HCT116 (cell line): ENCODE results near the gene MPV17. TPM values are rescaled to one million over a fixed set of nuclear protein-coding genes. Genes with fewer than 3 reads are reported as not detected.
"Not testable (repeated sequence)": the region's sequence is repeated elsewhere in the genome, so short reads cannot be mapped to it uniquely, and the experiment has no call there.

Experiments
- ATAC-seq: fragments of 200-7000 bp; cut with Tn5 transposase; 2 replicates; pipeline ENCODE4 v1.9.1; 2020; ENCODE audit warnings: mild to moderate bottlenecking, moderate library complexity
- BruUV-seq: library from RNA; stranded (reverse); fragments of 400-500 nt; replicated peaks from 2 replicates; lab custom pipeline; 2021; lab: Mats Ljungman, UMichigan
- CTCF ChIA-PET: fragments of 300-600 bp; sonication (Branson Sonifier 250); formaldehyde crosslinking; loops from one replicate; lab custom pipeline; 2021; ENCODE audit warnings: antibody characterized with exemption; lab: Charles Lee
- POLR2A ChIA-PET: fragments of 300-600, 350-600 bp; sonication (Branson Sonifier 250); formaldehyde crosslinking; loops from one replicate; lab custom pipeline; 2021; ENCODE audit warnings: antibody characterized with exemption; lab: Charles Lee
- RAD21 ChIA-PET, 2 experiments: fragments of 300-600 bp; sonication (Branson Sonifier 250); formaldehyde crosslinking; loops; one replicate each; lab custom pipeline; 2023; ENCODE audit warnings: low total read pairs in 2 of 2; ENCODE audit not compliant: uncharacterized antibody in 2 of 2, unreplicated experiment in 2 of 2, low non-redundant PET in 1 of 2; lab: Charles Lee
- DNase-seq: peaks from one replicate; pipeline ENCODE4 v3.0.0-alpha.2; 2010; ENCODE audit warnings: low read depth, low spot score
- H2AFZ ChIP-seq: fragments of 200-600 bp; shearing (Covaris generic), sonication (generic); 2 replicates; pipeline ENCODE4 v1.6.1; 2017; ENCODE audit warnings: low read depth, mixed run types, mixed read lengths, antibody characterized with exemption, low read length; ENCODE audit not compliant: poor library complexity, severe bottlenecking
- H3K27ac ChIP-seq: 2 replicates; pipeline ENCODE4 v1.5.1; 2012; ENCODE audit warnings: low read depth, low read length
- H3K27me3 ChIP-seq: fragments of 200-600 bp; sonication (generic); 2 replicates; pipeline ENCODE4 v1.6.1; 2016; ENCODE audit warnings: mixed run types, low read length, mixed read lengths; ENCODE audit not compliant: insufficient read depth
- H3K36me3 ChIP-seq, 2 experiments: fragments of 200-500 bp in 1 of 2; fragments of 200-600 bp in 1 of 2; sonication (Bioruptor generic) in 1 of 2; sonication (generic) in 1 of 2; 2 replicates each; pipeline versions ENCODE4 v1.5.1 to v1.6.1; 2014 to 2016; ENCODE audit warnings: low read length in 2 of 2, inconsistent platforms in 1 of 2, mixed read lengths in 1 of 2, mixed run types in 1 of 2; ENCODE audit not compliant: insufficient read depth in 2 of 2, control insufficient read depth in 1 of 2
- H3K4me1 ChIP-seq, 2 experiments: fragments of 200-600 bp in 1 of 2; sonication (generic) in 1 of 2; 2 replicates each; pipeline versions ENCODE4 v1.5.1 to v1.6.1; 2012 to 2017; ENCODE audit warnings: low read length in 2 of 2, inconsistent platforms in 1 of 2, mild to moderate bottlenecking in 1 of 2, mixed read lengths in 1 of 2, mixed run types in 1 of 2, moderate library complexity in 1 of 2; ENCODE audit not compliant: insufficient read depth in 2 of 2, control insufficient read depth in 1 of 2
- H3K4me2 ChIP-seq: fragments of 200-600 bp; sonication (generic); 2 replicates; pipeline ENCODE4 v1.6.1; 2017; ENCODE audit warnings: mixed run types, low read length, mixed read lengths
- H3K4me3 ChIP-seq, 2 experiments: fragments of 200-600 bp in 1 of 2; sonication (generic) in 1 of 2; replicated peaks in 1 of 2; 2 replicates each; pipeline ENCODE4 v1.5.1; 2011 to 2016; ENCODE audit warnings: low read length in 2 of 2, control low read depth in 1 of 2, low read depth in 1 of 2, mild to moderate bottlenecking in 1 of 2, mixed read lengths in 1 of 2, mixed run types in 1 of 2
- H3K79me2 ChIP-seq: fragments of 200-600 bp; sonication (generic); 2 replicates; pipeline ENCODE4 v1.6.1; 2017; ENCODE audit warnings: mild to moderate bottlenecking, mixed run types, low read length, moderate library complexity, mixed read lengths; ENCODE audit not compliant: insufficient read depth
- H3K9ac ChIP-seq: fragments of 200-600 bp; sonication (generic); 2 replicates; pipeline ENCODE4 v1.6.1; 2016; ENCODE audit warnings: low read length, mixed read lengths
- H3K9me2 ChIP-seq: fragments of 200-600 bp; sonication (generic), shearing (Covaris generic); 2 replicates; pipeline ENCODE4 v1.6.1; 2017; ENCODE audit warnings: mixed run types, mild to moderate bottlenecking, moderate library complexity; ENCODE audit not compliant: insufficient read depth
- H3K9me3 ChIP-seq, 2 experiments: fragments of 200-500 bp in 1 of 2; fragments of 200-600 bp in 1 of 2; sonication (Bioruptor generic) in 1 of 2; sonication (generic) in 1 of 2; 2 replicates each; pipeline ENCODE4 v1.6.1; 2014 to 2017; ENCODE audit warnings: low read length in 2 of 2, mixed read lengths in 2 of 2, inconsistent platforms in 1 of 2, low read depth in 1 of 2, mild to moderate bottlenecking in 1 of 2, mixed run types in 1 of 2, moderate library complexity in 1 of 2; ENCODE audit not compliant: control insufficient read depth in 1 of 2, insufficient read depth in 1 of 2
- H4K20me1 ChIP-seq: fragments of 200-600 bp; sonication (generic), shearing (Covaris generic); 2 replicates; pipeline ENCODE4 v1.6.1; 2017; ENCODE audit warnings: mixed run types, mild to moderate bottlenecking, moderate library complexity; ENCODE audit not compliant: insufficient read depth
- ATF3 ChIP-seq: IDR thresholded peaks from 2 replicates; pipeline ENCODE4 v1.6.1; 2012
- MAX ChIP-seq: IDR thresholded peaks from 2 replicates; pipeline ENCODE4 v1.6.1; 2012
- POLR2AphosphoS5 ChIP-seq: IDR thresholded peaks from 2 replicates; pipeline ENCODE4 v1.6.1; 2011; ENCODE audit warnings: mild to moderate bottlenecking, low read depth, low read length, moderate library complexity
- ZNF274 ChIP-seq: fragments of 200-500 bp; sonication (Bioruptor generic); IDR thresholded peaks from 2 replicates; pipeline ENCODE4 v1.6.1; 2014; ENCODE audit warnings: mild to moderate bottlenecking, low read depth, low read length, inconsistent platforms
- intact Hi-C: fragments of 100-400 bp; cut with micrococcal nuclease; formaldehyde crosslinking; loops from 2 replicates; pipeline ENCODE4 v1.10.0; 2022
- total RNA-seq: library from RNA; stranded (reverse); gene quantifications from one replicate; pipeline ENCODE4 v1.2.1, GENCODE V29; 2021; ENCODE audit not compliant: unreplicated experiment

Gene MPV17
- total RNA-seq, 1 experiment from 2014 or later, result 55.4 TPM

- H3K4me2 ChIP-seq, result peak overlapping the region; percentile 10; the same call in 1 of the 2 replicates
- H3K9ac ChIP-seq, result no peak overlapping the region
- H2AFZ ChIP-seq, result no peak overlapping the region
- DNase-seq, result no peak
- ChIA-PET POLR2A (no interaction called here), RAD21 (no interaction called here)
- no peaks in the 10 kb centered on the region for H3K36me3 ChIP-seq
- H3K27ac ChIP-seq, result no peak overlapping the region
- intact Hi-C loops, result no loop called here
- no peaks in the 10 kb centered on the region for H3K9me2 ChIP-seq
- ATAC-seq, result no peak
- no peak for TF ChIP-seq POLR2AphosphoS5
- TF ChIP-seq MAX, result no peak
- TF ChIP-seq ZNF274, result no peak
- TF ChIP-seq ATF3, result no peak
- TF ChIP-seq, all 23 proteins: peak for 0
- Histone ChIP-seq H3K27me3 (no peaks in the 10 kb centered on the region), H3K4me3 (no peak overlapping the region), H4K20me1 (no peaks in the 10 kb centered on the region), H3K79me2 (peaks cover 92% of the 10 kb centered on the region), H3K4me1 (peaks cover 12 to 28% of the 10 kb centered on the region in 2 experiments), H3K9me3 (no peaks in the 10 kb centered on the region)
- CTCF ChIA-PET, result no interaction called here
- no TSS peak for BruUV-seq
Observed at GRCh38 chr2:27353762-27354596, 31.1 kb upstream of the MPV17 start.

DNA sequence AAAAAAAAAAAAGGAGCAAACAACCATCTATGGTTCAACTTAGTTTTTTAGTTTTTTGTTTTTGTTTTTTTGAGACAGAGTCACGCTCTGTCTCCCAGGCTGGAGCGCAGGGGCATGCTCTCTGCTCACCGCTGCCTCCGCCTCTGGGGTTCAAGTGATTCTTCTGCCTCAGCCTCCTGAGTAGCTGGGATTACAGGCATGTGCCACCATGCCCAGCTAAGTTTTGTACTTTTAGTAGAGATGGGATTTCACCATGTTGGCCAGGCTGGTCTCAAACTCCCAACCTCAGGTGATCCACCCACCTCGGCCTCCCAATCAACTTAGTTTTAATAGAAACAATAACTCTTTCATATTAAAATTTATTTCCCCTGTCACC, 30.5 kb upstream of the MPV17 start:
- POLR2A ChIA-PET, CTCF ChIA-PET, ATAC-seq, H3K27ac ChIP-seq, RAD21 ChIA-PET, H3K9me2 ChIP-seq, H4K20me1 ChIP-seq, H3K36me3 ChIP-seq, H3K4me3 ChIP-seq, DNase-seq, BruUV-seq, intact Hi-C loops, H3K27me3 ChIP-seq, H3K4me2 ChIP-seq, H2AFZ ChIP-seq, H3K9me3 ChIP-seq, H3K9ac ChIP-seq: not testable (repeated sequence)
- Histone ChIP-seq H3K4me1 (peaks cover 11 to 27% of the 10 kb centered on the region in 2 experiments), H3K79me2 (peaks cover 92% of the 10 kb centered on the region)
